Prostate gland (tissue), 2 donors: ENCODE data around the gene RNF151. TPM values are rescaled to one million over a fixed set of nuclear protein-coding genes. Genes with fewer than 3 reads are reported as not detected.
"Not testable (repeated sequence)": the region's sequence is repeated elsewhere in the genome, so short reads cannot be mapped to it uniquely, and the experiment has no call there.

ENCODE experiments used
- DNase-seq: peaks from one replicate; pipeline ENCODE4 v3.0.0-alpha.2; 2019; ENCODE audit warnings: low spot score
- H3K27ac ChIP-seq, 2 donors: fragments of 200-600 bp; sonication (generic); 2 replicates each; pipeline ENCODE4 v1.5.1; 2017 to 2019
- H3K27me3 ChIP-seq: fragments of 200-600 bp; sonication (generic); replicated peaks from 2 replicates; pipeline ENCODE4 v1.5.1; 2019; ENCODE audit not compliant: insufficient read depth
- H3K36me3 ChIP-seq, 2 donors: fragments of 200-600 bp; sonication (generic); 1 replicate in 1 of 2; 2 replicates in 1 of 2; pipeline versions ENCODE4 v1.5.1 to v1.8.1; 2017 to 2019
- H3K4me1 ChIP-seq: fragments of 200-600 bp; sonication (generic); replicated peaks from 2 replicates; pipeline ENCODE4 v1.5.1; 2019
- H3K4me3 ChIP-seq, 2 donors: fragments of 200-600 bp; sonication (generic); 2 replicates each; pipeline ENCODE4 v1.5.1; 2017 to 2019
- H3K9me3 ChIP-seq: fragments of 200-600 bp; sonication (generic); 2 replicates; pipeline ENCODE4 v1.5.1; 2017
- POLR2A ChIP-seq: fragments of 450-650 bp; IDR thresholded peaks from one replicate; pipeline ENCODE4 v1.6.1; 2016; ENCODE audit warnings: antibody characterized with exemption, mild to moderate bottlenecking
- POLR2AphosphoS5 ChIP-seq: sonication (generic); formaldehyde crosslinking; IDR thresholded peaks from one replicate; pipeline ENCODE4 v1.6.1; 2017; ENCODE audit warnings: antibody characterized with exemption
- WGBS: methylation state at CpG from one replicate; pipeline ENCODE4 v1.1.5; 2018; 5-methylcytosine and 5-hydroxymethylcytosine counted together
- intact Hi-C: fragments of 100-400 bp; cut with DNase I; formaldehyde crosslinking; loops from one replicate; pipeline ENCODE4 v1.14.2; 2022
- total RNA-seq, 2 donors: library from RNA; depleted of rRNA; stranded (reverse); fragments of >200 nt; gene quantifications; one replicate each; pipeline ENCODE4 v1.1.0, GENCODE V29; 2016
- TF ChIP-seq, protein P1 (sequence below), 4 experiments: fragments of 200-600 bp in 2 of 4; fragments of 450-650 bp in 2 of 4; sonication (generic) in 2 of 4; IDR thresholded peaks; 1 replicate in 3 of 4; 2 replicates in 1 of 4; pipeline ENCODE4 v1.5.1; 2016 to 2019; ENCODE audit warnings: antibody characterized with exemption in 4 of 4, mild to moderate bottlenecking in 2 of 4, moderate library complexity in 2 of 4

Gene RNF151
- total RNA-seq, 2 donors from 2014 or later, result 7.2 TPM; not detected in 1

DNA sequence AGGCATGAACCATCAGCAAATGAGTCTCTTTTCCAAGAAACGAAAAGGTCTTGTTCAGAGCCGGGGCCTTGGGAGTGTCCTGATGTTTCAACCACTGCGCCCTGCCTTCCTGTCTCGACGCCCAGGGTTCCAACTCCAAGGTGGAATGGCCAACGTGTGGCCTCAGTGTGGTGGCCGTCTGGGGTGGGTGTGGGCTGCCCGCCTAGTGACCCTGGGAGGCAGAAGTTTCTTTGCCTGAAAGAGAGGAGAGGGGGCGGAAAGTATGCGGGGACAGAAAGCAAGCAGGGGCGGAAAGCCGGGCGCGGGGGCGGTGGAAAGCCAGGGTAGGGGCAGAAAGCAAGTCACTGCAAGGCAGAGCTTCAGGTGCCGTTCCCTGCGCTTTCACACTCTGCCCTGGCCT is 27.7 kb upstream of the RNF151 start:
- no peaks in the 10 kb centered on the region for H3K27me3 ChIP-seq
- no peak for DNase-seq
- intact Hi-C loops, result no loop called here
- no peaks in the 10 kb centered on the region for H3K9me3 ChIP-seq
- H3K27ac ChIP-seq, result no peak overlapping the region
- H3K4me3 ChIP-seq, result no peak overlapping the region
- H3K36me3 ChIP-seq, result peaks cover 3 to 18% of the 10 kb centered on the region in 2 donors
- peaks cover 9% of the 10 kb centered on the region for H3K4me1 ChIP-seq
- TF ChIP-seq POLR2A (no peak), POLR2AphosphoS5 (no peak)
- TF ChIP-seq, protein P1, sequence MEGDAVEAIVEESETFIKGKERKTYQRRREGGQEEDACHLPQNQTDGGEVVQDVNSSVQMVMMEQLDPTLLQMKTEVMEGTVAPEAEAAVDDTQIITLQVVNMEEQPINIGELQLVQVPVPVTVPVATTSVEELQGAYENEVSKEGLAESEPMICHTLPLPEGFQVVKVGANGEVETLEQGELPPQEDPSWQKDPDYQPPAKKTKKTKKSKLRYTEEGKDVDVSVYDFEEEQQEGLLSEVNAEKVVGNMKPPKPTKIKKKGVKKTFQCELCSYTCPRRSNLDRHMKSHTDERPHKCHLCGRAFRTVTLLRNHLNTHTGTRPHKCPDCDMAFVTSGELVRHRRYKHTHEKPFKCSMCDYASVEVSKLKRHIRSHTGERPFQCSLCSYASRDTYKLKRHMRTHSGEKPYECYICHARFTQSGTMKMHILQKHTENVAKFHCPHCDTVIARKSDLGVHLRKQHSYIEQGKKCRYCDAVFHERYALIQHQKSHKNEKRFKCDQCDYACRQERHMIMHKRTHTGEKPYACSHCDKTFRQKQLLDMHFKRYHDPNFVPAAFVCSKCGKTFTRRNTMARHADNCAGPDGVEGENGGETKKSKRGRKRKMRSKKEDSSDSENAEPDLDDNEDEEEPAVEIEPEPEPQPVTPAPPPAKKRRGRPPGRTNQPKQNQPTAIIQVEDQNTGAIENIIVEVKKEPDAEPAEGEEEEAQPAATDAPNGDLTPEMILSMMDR (IDR thresholded peaks at IDR 0.05), result no peak
- WGBS, result 88% methylated on average over 17 of the region's 17 CpGs

GRCh38 chr16:1939833-1940232 is 26.8 kb upstream of the RNF151 start:
- DNase-seq, H3K27ac ChIP-seq, H3K4me1 ChIP-seq, H3K27me3 ChIP-seq, intact Hi-C loops, H3K9me3 ChIP-seq, H3K4me3 ChIP-seq: not testable (repeated sequence)
- H3K36me3 ChIP-seq, result peaks cover 3 to 18% of the 10 kb centered on the region in 2 donors
- WGBS, result 89% methylated on average over 8 of the region's 8 CpGs

DNA sequence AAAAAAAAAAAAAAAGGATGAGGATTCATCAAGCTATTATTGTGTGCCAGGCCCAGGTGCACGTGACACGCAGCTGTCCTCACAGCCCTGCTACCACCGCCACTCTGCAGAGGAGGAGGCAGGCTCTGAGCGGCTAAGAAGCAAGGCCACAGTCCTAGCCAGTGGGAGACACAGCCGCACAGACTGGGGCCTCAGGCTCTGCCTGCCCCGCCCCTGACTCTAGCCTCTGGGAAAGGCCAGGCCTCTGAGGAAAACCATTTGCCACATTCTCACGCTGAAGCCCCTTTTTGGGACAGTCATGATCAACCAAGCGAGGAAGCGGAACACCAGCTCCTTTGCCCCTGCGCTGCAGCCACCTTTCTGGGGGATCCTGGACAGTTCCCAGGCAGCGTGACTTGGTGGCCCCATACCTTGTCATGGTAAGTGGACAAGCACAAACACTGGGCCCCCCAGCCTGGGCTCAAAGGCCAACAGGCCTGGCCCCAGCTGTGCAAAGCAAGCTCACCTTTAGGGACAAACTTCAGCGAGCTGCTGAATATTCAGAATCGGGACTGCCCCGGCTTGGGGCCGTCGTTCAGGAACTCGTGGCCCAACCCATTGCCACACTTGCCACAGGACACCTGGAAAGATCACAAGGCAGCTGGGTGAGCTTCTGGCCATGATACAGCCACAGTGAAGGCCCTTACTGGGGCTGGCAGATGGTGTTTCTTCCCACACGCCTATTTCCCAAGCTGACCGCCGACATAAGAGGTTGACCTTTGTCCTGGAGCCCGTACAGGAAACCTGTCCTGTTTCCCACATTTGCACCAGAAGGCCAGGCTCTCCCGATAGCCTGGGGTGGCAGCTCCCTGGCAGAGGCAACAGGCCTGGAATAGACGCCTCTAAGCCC is 26.1 kb upstream of the RNF151 start:
- Histone ChIP-seq H3K9me3 (no peaks in the 10 kb centered on the region), H3K27ac (no peak overlapping the region), H3K4me3 (no peak overlapping the region), H3K4me1 (peaks cover 9% of the 10 kb centered on the region), H3K27me3 (no peaks in the 10 kb centered on the region), H3K36me3 (peaks cover 3 to 18% of the 10 kb centered on the region in 2 donors)
- DNase-seq, result no peak
- intact Hi-C loops, result no loop called here
- no peak for TF ChIP-seq POLR2AphosphoS5
- no peak for TF ChIP-seq POLR2A
- TF ChIP-seq, protein P1 (IDR thresholded peaks at IDR 0.05), result no peak
- 86% methylated on average over 23 of the region's 23 CpGs for WGBS

DNA sequence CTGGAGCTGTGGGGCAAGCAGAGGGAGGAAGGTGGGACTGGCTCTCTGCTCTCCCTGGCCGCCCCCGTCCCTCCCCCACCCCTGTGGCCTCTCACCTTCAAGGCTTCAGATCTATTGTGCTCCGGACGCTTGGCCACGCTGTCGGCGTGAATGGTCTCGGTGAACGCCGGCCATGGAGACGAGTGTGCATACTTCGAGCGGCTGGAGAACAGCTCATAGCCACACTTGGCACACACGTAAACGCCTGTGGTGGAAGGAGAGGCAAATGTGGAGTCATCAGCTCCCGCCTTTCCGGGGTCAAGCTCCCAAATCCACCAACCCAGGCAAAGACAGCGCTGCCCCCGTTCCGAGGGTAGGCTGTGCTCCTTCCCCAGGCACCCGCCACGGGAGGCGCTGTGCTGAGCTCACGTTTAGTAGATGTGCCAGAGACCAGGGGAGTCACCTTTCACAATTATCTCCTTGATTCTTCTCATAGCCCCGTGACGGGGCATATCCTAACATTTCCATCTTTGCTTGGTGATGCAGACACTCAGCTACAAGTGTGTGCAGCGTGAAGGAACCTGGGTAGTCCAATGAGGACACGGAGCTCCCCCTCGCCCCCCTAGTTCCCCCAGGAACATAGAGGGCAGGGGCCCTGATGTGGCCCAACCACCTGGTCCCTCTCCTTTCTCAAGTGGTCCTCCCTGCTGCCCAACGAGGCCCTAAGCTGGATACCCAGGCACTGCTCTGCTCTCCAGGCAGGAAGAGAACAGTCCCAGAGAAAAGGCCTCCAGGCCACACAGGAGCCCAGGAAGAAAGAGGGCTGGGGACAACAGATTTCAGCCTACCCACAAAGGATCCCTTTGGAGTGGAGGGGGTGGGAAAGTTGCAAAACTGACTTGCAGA is 25.3 kb upstream of the RNF151 start:
- H3K4me1 ChIP-seq, result peaks cover 9% of the 10 kb centered on the region
- no peak overlapping the region for H3K27ac ChIP-seq
- intact Hi-C loops, result no loop called here
- peaks cover 3 to 18% of the 10 kb centered on the region in 2 donors for H3K36me3 ChIP-seq
- H3K27me3 ChIP-seq, result no peaks in the 10 kb centered on the region
- 85% methylated on average over 30 of the region's 30 CpGs for WGBS
- no peak overlapping the region for H3K4me3 ChIP-seq
- DNase-seq, result no peak
- no peaks in the 10 kb centered on the region for H3K9me3 ChIP-seq
- TF ChIP-seq POLR2AphosphoS5 (no peak), POLR2A (no peak)
- TF ChIP-seq, protein P1 (IDR thresholded peaks at IDR 0.05), result no peak

DNA sequence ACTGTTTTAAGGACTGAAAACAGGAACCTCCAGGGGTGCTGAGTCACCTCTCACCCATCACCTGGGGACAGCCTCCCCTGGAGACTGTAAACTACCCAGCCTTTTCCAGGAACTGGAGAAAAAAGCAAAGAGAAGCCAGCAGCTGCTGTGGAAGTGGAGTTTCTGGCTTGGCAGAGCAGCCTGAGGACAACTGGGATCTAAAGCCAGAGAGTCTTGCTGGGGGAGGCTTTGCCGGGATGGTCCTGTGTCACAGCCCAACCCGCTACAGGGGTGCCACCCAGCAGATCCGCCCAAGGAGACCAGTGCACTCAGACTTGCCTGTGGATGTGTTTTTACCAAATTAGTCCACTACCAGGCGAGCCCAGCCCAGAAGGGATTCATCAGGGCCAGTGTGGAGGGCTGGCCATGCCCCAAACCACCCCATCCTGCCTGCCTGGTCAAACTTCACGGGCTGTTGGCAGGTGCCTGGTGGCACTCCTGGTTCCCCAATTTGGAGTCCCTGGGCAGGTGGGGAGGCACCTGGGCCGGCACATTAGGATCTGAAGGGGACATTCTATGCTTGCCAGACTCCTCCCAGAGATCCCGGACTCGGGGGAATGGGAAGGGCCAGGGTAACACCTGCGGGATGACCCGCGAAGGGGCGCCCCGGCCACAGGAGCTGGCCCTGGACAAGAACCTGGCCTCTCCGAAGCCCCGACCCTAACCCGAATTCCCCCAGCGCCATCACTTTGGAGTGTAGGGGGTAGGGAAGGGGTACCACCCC is 24.4 kb upstream of the RNF151 start:
- peaks cover 9% of the 10 kb centered on the region for H3K4me1 ChIP-seq

More for the DNA sequence above, 24.4 kb upstream of the RNF151 start:
- intact Hi-C loops, result no loop called here
- Histone ChIP-seq H3K9me3 (no peaks in the 10 kb centered on the region), H3K4me3 (peak overlapping the region; percentile 76 to 84), H3K27ac (peak overlapping the region; percentile 53 to 76), H3K27me3 (no peaks in the 10 kb centered on the region), H3K36me3 (peaks cover 3 to 18% of the 10 kb centered on the region in 2 donors)
- 18% methylated on average over 16 of the region's 17 CpGs for WGBS
- TF ChIP-seq, protein P1 (IDR thresholded peaks at IDR 0.05), result no peak
- TF ChIP-seq POLR2AphosphoS5 (no peak), POLR2A (no peak)
- no peak for DNase-seq
